EL (cell line): ENCODE data around the gene SCUBE1.

Experiments used
- DNase-seq: peaks from one replicate; pipeline ENCODE4 v3.0.0-alpha.2; 2016

The SCUBE1 gene

GRCh38 chr22:43169310-43170130, 173.7 kb downstream of the SCUBE1 start:
- no peak for DNase-seq

GRCh38 chr22:43168471-43169309, 174.5 kb downstream of the SCUBE1 start:
- peak; percentile 74 for DNase-seq

GRCh38 chr22:43167001-43167589, 176.1 kb downstream of the SCUBE1 start:
- DNase-seq: no peak

GRCh38 chr22:43166132-43166930, 176.8 kb downstream of the SCUBE1 start:
- DNase-seq: no peak

GRCh38 chr22:43164636-43165035, 178.5 kb downstream of the SCUBE1 start:
- DNase-seq: no peak

- DNase-seq: no peak
Measured at GRCh38 chr22:43163241-43163795, 179.9 kb downstream of the SCUBE1 start.

GRCh38 chr22:43162412-43163150, 180.6 kb downstream of the SCUBE1 start:
- no peak for DNase-seq

GRCh38 chr22:43160497-43161126, 182.6 kb downstream of the SCUBE1 start:
- DNase-seq: no peak

GRCh38 chr22:43159484-43160178, 183.5 kb downstream of the SCUBE1 start:
- no peak for DNase-seq

- DNase-seq: no peak
Measured at GRCh38 chr22:43158778-43159483, 184.2 kb downstream of the SCUBE1 start.

GRCh38 chr22:43157874-43158546, 185.2 kb downstream of the SCUBE1 start:
- DNase-seq: no peak

- DNase-seq: no peak
Measured at GRCh38 chr22:43156413-43156812, 186.8 kb downstream of the SCUBE1 start.

GRCh38 chr22:43155789-43156188, 187.4 kb downstream of the SCUBE1 start:
- no peak for DNase-seq

GRCh38 chr22:43154887-43155536, 188.2 kb downstream of the SCUBE1 start:
- no peak for DNase-seq

GRCh38 chr22:43153899-43154298, 189.3 kb downstream of the SCUBE1 start:
- no peak for DNase-seq

GRCh38 chr22:43152357-43153071, 190.7 kb downstream of the SCUBE1 start:
- peak; percentile 67 for DNase-seq

GRCh38 chr22:43152003-43152356, 191.2 kb downstream of the SCUBE1 start:
- no peak for DNase-seq
